DLD1 (cell line): ENCODE measurements around the gene ANAPC15.
"Not testable (repeated sequence)": the region's sequence is repeated elsewhere in the genome, so short reads cannot be mapped to it uniquely, and the experiment has no call there.

Experiments
- in situ Hi-C: cut with HindIII; loops from 2 replicates; pipeline ENCODE4 v1.10.0; 2017; ENCODE audit warnings: low sequenced_read_pairs

ANAPC15 gene

DNA sequence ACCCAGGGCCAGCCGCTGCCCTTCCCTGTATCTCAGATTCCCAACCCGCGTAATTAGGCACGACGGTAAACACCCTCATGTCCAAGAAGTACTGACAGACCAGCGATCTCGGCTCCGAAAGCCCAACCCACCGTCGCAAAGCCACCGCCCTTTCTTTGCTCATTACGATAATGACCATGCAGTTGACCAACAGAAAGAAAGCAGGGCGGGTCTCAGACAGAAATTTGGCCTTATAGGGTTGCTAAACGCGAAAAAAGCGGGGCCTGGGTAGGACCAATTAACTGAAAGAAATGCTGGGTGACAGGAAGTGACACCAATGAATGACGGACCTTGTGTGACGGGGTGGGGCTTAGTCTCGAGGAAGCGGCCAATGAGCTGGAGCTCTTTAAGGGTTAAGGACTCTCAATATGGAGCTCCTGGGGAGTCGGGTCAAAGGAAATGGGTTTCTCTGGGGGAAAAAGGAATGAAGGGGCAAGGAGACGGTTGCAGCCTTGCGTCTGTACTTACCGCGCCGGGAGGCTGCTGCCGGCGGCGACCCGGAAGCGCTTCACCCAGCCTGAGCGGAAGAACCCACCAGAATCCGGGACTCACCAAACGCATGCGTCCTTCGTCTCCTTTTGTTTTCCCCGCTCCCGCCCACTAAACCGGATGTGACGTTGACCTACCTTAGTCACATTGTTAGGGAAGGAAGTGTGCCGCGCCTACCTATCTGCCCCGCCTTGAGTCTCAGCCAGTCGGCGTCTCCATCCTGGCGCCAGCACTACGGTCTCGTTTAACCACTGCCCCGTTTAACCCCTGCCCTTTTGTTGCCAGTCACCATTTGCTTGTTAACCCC, at the start of gene ANAPC15:
ANAPC15 (minus strand) TSS at position 553 of the 835 bp plus-strand sequence. CDS start 1,419 bp downstream, outside the sequence.
- in situ Hi-C loops = no loop called here

DNA sequence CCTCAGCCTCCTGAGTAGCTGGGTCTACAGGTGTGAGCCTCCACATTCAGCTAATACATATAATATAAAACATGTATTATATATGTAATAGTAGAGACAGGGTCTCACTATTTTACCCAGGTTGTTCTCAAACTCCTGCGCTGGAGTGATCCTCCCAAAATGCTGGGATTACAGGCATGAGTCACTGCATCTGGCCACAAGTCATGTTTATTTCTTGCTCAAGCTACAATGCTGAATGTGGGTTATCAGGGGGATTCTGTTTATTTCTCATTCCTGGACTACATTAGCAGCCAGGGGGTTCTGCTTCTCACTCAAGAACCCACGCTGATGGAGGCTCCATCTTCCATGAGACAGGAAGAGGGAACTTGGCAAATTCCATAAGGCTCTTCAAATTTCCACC, 47.8 kb upstream of the ANAPC15 start:
- in situ Hi-C loops = no loop called here

DNA sequence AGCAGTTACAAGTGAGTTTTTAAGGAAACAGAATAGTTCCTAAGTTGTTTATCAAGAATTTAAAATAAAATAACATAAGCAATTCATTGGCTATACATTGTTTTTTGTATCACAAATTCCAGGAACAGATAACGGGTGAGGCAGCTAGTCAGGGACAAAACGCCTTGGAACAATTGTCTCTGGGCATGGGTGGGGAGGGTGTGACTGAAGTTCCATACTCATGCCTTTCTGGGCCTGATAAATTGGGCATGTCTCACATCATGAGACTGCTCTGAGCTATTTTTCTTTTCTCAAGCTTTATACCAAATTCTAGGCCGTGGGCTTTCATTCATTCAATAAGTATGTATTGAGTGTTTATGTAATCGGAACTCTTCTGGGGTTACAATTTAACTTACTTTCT, 44.6 kb upstream of the ANAPC15 start:
- in situ Hi-C loops = no loop called here

DNA sequence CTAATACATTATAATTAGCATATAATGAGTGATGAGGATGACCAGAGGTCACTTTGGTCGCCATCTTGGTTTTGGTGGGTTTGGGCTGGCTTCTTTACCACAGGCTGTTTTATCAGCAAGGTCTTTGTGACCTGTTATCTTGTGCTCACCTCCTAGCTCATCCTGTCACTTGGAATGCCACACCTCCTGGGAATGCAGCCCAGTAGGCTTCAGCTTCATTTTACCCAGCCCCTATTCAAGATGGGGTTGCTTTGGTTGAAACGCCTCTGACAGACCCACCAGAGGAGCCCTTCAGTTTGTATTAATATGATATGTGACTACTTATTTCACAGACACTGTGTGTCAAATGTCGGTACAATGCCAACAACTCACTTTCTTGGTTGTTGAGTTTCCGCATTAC, 43.3 kb upstream of the ANAPC15 start:
- in situ Hi-C loops = no loop called here

DNA sequence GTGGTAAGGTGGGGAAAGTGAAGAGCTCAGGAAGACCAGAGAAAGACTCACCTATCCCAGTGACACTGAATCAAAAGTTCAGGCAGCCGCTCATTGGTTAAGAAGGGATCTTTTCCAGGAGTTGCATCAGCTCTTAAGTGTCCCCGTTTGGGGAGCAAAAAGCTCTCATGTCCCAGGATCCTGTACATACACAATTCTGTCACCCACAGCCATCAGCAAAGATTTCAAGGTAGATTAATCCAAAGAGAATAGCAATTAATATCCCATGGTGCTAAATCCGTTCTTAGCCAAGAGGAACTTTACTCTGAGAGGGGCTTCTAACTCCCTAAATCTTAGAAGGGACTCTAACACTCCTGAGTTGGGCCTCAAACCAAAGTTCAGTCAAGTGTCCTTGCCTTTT, 42.3 kb upstream of the ANAPC15 start:
- in situ Hi-C loops = no loop called here

DNA sequence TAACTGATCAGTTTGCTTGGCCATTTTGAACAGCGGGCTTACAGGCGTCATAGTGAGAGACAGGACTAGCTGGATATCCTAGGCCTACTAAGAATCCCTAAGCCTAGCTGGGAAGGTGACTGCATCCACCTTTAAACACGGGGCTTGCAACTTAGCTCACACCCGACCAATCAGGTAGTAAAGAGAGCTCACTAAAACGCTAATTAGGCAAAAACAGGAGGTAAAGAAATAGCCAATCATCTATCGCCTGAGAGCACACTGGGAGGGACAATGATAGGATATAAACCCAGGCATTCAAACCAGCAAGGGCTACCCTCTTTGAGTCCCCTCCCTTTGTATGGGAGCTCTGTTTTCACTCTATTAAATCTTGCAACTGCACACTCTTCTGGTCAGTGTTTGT, 41.4 kb upstream of the ANAPC15 start:
- in situ Hi-C loops = not testable (repeated sequence)

DNA sequence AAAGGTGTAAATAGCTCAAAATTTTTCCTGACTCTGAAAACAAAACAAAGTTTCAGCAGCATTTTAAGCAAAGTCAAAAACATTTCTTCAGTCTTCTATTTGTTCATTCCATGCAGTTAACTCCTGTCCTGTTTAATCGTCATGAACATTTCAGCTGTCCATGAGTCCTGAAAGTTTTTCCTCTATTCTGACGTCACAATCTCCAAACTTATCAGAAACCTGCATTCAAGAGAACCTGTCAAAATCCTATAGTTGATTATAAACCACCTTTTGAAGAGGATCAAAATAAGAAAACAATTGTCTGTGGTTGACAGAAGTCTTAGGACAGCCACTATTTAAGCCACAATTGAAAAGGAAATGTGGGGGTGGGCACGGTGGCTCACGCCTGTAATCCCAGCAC, 38.4 kb upstream of the ANAPC15 start:
- in situ Hi-C loops = no loop called here

DNA sequence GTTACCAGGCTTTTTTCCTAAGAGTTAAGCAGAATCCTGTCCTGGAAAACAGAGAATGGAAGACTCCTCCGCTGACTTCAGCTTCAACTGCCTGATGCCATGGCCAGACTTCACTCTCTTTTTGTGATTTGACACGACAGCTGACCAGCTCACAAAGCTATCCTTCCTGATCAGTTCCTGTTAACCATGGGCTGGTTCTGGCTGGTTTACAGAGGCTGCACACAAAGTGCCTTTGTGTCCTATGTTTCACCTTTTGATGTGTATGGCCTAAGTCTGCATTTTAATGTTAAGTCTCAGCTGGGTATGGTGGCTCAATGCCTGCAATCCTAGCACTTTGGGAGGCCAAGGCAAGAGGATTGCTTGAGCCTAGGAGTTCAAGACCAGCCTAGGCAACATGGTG, 34.1 kb upstream of the ANAPC15 start:
- in situ Hi-C loops = no loop called here

DNA sequence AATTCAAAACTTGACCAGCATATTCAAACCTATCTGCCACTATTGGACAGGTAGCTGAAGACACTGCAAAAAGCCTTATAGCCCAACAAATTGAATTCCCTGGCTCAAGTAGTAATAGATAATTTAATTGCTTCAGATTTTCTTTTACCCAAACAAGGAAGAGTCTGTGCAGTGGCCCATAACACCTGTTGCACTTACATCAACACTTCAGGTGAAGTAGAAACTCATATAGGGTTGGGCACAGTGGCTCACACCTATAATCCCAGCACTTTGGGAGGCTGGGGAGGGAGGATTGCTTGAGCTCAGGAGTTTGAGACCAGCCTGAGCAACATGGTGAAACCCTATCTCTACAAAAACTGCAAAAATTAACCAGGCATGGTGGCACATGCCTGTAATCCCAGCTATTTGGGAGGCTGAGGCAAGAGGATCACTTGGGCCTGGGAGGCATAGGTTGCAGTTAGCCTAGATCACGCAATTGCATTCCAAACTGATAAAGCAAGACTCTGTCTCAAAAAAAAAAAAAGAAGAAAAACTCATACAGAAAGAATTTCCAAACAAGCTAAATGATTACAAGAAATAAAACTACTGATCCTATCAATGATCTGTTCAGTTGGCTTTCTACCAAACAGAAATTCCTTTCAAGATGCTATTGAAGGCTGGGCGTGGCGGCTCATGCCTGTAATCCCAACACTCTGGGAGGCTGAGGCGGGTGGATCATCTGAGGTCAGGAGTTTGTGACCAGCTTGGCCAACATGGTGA, 32.5 kb upstream of the ANAPC15 start:
- in situ Hi-C loops = no loop called here

DNA sequence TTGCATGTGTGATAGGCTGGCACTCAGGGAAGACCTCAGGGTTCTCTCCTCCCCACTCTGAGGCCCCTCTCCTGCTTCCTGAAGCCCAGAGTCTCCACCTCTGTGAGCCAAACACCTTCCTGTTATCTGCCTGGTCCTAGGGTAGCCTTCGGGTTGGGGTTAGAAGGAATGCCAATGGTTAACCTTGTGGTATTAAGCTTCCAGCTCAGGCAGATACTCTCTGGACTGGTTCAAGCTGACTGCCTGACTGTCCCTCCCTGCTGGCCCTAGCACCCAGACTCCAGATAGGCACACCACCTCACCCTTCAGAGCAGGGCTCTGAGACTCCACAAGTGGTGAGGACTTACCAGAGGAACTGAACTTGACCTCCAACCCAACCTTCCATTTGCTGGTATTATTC, 30.0 kb upstream of the ANAPC15 start:
- in situ Hi-C loops = not testable (repeated sequence)

DNA sequence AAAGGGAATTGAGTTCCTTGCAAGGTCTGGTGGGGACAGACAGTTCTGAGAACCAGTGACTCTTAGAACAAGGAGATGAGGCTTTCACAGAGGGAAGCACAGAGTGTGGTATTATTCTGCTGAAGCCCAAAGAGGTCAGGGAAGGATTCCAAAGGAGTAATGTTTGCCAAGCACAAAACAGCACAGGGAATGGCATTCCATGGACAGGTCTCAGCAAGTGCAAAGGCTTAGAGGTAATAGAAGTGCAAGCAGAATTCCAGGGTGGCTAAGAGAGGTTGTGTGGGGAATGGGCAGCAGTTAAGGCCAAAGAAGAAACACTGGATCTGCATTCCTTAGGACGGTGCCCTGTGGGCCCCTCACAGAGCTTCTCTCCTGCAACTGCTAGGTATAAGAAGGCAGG, 29.6 kb upstream of the ANAPC15 start:
- in situ Hi-C loops = not testable (repeated sequence)

DNA sequence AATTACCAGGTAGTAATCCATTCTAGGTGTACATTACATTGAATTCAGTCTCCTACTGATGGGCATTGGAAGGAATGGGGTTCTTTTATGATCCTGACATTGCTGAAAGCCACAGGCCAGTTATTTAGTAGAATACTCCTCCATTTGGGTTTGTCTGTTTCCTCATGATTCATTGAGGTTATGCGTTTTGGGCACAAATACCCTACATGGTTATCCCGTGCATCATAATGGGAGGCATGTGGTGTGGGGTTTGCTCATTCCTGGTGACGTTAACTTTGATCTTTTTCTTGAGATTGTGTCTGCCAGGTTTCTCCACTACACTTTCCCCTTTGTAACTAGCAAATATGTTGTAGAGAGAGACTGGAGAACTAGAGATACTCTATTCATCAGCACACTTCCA, 28.6 kb upstream of the ANAPC15 start:
- in situ Hi-C loops = no loop called here

DNA sequence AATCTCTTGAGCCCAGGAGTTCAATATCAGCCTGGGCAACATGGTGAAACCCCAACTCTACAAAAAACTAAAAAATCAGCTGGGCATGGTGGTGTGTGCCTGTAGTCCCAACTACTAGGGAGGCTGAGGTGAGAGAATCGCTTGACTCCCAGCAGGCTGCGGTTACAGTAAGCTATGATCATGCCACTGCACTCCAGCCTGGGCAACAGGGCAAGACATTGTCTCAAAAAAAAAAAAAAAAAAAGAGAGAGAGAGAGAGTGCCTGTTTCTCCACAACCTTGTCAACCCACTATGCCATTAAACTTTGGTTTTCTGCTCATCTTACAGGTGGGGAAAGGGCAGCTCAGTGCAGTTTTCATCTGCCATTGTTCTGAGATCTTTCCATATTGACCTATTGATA, 28.2 kb upstream of the ANAPC15 start:
- in situ Hi-C loops = no loop called here

DNA sequence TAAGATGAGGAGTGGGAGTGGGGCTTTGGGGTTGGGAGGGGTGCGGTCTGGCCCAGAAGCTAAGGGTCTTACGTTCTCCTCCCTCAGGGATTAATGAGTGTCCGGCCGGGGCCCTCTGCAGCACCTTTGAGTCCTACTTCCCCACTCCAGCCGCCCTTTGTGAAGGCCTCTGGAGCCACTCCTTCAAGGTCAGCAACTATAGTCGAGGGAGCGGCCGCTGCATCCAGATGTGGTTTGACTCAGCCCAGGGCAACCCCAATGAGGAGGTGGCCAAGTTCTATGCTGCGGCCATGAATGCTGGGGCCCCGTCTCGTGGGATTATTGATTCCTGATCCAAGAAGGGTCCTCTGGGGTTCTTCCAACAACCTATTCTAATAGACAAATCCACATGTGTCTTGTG, 27.0 kb upstream of the ANAPC15 start:
- in situ Hi-C loops = no loop called here

DNA sequence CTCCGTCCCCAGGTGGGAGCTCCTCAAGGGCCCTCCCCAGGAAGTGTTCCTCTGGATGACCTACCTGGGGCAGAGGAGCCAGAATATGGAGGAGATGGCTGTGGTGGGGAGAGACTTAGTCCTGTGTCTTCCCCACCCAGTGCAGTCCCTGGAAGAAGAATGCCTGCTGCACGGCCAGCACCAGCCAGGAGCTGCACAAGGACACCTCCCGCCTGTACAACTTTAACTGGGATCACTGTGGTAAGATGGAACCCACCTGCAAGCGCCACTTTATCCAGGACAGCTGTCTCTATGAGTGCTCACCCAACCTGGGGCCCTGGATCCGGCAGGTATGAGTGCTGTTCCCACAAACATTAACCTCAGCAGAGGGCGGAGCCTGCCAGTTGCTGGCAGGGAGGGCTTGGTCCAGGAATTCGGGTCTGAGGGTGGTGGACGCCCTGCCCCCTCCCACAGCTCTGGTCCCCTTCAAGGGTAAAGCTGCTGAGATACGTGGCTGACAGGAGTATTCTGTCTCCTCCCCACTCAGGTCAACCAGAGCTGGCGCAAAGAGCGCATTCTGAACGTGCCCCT, 26.4 kb upstream of the ANAPC15 start:
- in situ Hi-C loops = no loop called here

DNA sequence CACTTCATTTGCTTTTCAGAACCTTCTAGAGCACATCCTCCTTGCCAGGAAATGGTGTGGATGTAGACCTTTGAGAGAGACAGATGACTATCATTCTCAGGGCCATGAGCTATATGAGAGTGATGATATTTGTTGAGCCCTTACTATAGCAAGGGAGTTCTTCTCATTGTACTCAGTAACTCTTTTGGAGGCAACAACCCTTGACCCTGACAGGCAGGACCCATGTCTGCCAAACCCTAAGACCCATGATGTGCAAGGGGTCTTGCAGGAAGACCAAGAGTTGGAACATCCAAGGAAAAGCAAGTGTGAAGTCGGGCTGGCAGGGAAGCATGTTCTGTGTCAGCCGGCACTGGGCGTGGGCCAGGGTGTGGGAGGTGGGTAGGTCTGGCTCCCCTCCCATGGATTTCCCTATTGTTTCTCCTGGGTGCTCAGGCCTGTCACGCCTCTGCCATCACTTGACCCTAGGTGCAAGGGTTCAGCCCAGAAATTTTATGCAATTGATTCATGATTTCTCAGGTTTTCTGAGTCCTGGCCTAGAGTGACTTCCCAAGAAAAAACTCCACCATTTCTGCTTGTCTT, 24.3 kb upstream of the ANAPC15 start:
- in situ Hi-C loops = no loop called here

DNA sequence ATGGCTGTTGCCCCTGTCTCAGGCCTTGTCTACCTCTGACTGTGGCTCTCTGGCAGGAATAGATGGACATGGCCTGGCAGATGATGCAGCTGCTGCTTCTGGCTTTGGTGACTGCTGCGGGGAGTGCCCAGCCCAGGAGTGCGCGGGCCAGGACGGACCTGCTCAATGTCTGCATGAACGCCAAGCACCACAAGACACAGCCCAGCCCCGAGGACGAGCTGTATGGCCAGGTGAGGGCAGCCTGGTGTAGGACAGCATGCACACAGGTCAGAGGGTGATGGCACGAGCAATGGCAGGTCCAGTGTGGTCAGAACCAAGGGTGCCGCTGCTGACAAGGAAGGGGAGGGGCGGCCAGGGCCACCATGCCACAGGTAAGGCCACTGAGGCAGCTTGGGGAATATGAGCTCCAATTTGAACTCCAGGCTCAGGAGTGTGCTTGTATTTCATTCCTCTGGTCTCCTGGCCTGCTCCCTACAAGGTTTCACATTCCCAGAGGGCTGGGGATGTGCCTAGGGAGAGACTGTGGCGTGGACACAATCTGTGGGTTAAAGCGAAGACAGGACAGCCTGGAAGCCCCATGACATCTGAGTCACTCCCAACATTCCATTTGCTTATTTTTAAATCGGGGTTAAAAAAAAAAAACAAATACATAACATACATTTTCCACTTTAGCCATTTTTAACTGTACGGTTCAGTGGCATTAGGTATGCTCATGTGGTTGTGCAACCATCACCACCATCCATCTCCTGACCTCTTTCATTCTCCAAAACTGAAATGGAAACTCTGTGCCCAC, 23.6 kb upstream of the ANAPC15 start:
- in situ Hi-C loops = no loop called here

DNA sequence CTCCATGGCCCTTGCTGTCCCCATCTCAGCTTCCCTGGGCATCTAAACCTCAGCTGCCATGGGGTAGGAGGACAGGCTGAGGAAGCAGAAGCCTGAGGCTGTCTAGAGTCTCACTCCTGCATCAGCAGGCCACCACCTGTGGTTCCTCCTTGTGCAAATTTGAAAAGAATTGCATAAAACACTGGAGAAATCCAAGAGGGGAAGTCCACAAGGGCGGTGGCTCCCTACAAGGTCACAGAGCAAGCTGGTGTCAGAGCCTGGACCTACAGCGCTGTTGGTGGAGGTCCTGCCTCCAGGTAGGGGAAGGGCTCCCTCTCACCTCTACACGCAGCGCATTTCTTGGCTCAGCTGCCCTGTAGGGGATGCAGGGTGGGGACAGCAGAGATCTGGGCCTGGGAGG, 23.0 kb upstream of the ANAPC15 start, which contains the start of gene FOLR3:
FOLR3 (plus strand) TSS at position 253 of the 400 bp plus-strand sequence. CDS start 228 bp downstream, outside the sequence.
- in situ Hi-C loops = not testable (repeated sequence)

DNA sequence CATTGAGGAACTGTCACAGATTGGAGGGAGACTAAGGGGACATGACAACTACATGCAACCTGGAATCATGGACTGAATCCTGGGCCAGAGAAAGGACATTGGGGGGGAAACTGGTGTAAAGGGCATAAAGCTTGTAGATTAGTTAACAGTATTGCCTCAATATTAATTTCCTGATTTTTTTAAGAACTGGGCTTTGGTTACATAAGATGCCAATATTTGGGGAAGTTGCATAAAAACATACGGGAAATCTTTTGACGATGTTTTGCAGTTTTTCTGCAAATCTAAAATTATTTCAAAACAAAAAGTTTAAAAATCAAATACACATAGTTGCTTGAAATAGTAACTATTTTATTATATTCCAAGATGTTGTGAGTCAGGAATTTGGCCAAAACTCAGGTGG, 20.2 kb upstream of the ANAPC15 start:
- in situ Hi-C loops = no loop called here

DNA sequence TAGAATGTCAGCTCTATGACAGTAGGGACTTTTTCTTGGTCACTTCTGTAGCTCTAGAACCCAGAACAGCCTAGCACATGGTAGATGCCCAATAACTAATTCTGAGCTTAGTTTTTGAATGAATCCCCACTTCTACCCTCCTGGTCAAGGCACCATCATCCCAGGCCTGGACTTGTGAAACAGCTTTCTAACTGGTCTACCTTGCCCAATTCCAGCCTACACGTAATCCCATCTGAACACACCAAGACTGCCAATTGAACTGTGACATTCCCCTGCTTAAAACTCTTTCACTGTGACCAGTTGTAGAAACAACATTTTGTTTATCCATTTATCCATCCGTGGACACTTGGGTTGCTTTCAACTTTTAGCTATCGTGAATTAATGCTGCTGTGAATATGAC, 16.9 kb upstream of the ANAPC15 start:
- in situ Hi-C loops = no loop called here

DNA sequence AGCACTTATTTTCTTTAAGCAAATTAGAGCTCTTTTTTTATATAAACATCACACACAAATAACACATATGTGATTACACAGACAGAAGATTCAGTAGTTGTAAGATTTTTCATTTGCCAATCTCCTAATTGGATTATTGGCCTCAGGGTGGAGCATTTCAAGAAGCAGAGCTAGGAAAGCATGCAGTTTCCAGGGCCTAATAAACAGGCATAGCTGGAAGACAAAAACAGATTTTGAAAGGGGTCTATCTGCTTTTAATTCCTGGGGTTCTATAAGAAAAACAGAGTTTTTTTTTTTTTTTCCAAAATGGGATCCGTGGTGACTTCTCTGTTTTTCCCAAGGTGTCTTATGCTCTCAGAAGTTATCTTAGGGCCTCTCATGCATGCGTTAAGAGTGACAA, 15.4 kb upstream of the ANAPC15 start:
- in situ Hi-C loops = no loop called here
